Fibroblast of mammary gland (primary cell): ENCODE data around the gene CCDC137.

Experiments used
- DNase-seq: peaks from one replicate; pipeline ENCODE4 v3.0.0-alpha.2; 2010; ENCODE audit warnings: low read depth
- H3K4me3 ChIP-seq: 2 replicates; pipeline ENCODE4 v1.5.1; 2011; ENCODE audit warnings: low read depth, mild to moderate bottlenecking, low read length, moderate library complexity; ENCODE audit not compliant: control insufficient read depth
- TF ChIP-seq, protein P1 (sequence below): conservative IDR thresholded peaks from 2 replicates; pipeline ENCODE4 v1.5.1; 2011; ENCODE audit warnings: low read depth, low read length, inconsistent platforms; ENCODE audit not compliant: control insufficient read depth, insufficient read depth

CCDC137 gene

DNA sequence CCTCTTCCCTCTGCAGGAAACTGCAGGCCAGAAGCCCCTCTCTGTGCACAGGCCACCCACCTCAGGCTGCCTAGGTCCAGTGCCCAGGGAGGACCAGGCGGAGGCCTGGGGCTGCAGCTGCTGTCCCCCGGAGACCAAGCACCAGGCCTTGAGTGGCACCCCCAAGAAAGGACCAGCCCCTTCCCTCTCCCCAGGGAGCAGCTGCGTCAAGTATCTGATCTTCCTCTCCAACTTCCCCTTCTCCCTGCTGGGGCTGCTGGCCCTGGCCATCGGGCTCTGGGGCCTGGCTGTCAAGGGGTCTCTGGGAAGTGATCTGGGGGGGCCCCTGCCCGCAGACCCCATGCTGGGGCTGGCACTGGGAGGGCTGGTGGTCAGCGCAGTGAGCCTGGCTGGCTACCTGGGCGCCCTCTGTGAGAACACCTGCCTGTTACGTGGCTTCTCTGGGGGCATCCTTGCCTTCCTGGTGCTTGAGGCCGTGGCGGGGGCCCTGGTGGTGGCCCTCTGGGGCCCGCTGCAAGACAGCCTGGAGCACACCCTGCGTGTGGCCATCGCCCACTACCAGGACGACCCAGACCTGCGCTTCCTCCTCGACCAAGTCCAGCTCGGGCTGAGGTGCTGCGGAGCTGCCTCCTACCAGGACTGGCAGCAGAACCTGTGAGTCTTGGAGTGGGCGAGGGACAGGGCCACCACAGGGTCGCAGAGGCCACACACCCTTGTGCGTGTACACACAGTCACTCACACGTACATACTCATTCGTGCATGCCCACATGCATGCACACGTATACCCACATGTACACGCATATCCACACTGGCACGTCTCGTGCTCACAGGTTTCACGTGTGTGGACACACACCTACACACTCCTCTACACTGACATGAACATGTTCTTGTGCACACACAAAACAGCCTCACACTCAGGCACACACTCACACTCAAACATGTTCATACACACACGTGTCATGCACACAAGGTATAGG, 21.3 kb upstream of the CCDC137 start:
- TF ChIP-seq, protein P1, sequence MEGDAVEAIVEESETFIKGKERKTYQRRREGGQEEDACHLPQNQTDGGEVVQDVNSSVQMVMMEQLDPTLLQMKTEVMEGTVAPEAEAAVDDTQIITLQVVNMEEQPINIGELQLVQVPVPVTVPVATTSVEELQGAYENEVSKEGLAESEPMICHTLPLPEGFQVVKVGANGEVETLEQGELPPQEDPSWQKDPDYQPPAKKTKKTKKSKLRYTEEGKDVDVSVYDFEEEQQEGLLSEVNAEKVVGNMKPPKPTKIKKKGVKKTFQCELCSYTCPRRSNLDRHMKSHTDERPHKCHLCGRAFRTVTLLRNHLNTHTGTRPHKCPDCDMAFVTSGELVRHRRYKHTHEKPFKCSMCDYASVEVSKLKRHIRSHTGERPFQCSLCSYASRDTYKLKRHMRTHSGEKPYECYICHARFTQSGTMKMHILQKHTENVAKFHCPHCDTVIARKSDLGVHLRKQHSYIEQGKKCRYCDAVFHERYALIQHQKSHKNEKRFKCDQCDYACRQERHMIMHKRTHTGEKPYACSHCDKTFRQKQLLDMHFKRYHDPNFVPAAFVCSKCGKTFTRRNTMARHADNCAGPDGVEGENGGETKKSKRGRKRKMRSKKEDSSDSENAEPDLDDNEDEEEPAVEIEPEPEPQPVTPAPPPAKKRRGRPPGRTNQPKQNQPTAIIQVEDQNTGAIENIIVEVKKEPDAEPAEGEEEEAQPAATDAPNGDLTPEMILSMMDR: no peak
- no peak overlapping the region for H3K4me3 ChIP-seq
- DNase-seq: no peak

DNA sequence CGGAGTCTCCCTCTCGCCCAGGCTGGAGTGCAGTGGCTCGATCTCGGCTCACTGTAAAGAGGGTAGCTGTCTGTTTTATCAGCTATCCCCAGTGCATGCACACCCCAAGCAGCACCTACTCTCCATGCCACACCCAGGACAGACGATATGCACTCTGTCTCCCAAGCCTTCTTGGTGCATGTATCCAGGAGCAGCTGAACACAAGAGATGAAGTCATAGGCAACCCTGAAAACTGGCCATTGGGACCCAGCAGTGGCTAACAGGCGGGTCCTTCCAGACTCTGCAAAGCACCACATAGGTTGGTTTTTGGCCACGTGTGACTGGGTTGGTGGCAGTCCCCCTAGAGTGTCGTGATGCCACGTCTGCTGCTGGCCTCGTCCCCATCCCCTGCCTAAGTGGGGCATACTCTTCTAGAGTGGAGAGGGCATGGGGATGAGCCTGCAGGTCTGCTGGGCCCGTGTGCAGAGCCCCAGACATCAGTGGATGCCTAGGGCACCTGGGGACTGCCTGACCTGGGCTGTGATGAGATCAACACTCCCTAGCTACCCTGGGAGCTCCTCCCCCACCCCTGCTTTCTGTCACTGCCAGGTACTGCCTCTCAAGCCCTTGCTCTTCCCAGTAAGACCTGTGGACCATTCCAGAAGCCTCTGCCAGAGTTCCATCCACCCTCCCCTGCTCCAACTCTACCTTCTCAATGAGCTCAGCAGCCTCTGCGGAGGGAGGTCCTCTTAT, 19.5 kb upstream of the CCDC137 start:
- no peak overlapping the region for H3K4me3 ChIP-seq
- TF ChIP-seq, protein P1: no peak

DNA sequence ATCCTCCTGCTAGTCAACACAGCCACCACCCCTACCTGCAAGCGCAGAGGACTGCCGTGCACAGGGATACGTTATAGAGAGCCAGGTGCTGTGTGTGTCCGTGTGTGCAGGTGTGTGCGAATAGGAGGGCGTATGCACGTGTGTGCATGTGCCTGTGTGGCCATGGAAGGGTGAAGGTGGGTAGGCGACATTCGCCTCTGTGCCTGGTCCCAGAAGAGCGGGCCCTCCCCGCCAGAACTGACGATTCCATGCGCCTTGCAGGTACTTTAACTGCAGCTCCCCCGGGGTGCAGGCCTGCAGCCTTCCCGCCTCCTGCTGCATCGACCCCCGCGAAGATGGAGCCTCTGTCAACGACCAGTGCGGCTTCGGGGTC, 18.9 kb upstream of the CCDC137 start:
- H3K4me3 ChIP-seq: no peak overlapping the region
- no peak for DNase-seq
- TF ChIP-seq, protein P1: no peak

More for the DNA sequence above, 19.5 kb upstream of the CCDC137 start:
- no peak for DNase-seq

DNA sequence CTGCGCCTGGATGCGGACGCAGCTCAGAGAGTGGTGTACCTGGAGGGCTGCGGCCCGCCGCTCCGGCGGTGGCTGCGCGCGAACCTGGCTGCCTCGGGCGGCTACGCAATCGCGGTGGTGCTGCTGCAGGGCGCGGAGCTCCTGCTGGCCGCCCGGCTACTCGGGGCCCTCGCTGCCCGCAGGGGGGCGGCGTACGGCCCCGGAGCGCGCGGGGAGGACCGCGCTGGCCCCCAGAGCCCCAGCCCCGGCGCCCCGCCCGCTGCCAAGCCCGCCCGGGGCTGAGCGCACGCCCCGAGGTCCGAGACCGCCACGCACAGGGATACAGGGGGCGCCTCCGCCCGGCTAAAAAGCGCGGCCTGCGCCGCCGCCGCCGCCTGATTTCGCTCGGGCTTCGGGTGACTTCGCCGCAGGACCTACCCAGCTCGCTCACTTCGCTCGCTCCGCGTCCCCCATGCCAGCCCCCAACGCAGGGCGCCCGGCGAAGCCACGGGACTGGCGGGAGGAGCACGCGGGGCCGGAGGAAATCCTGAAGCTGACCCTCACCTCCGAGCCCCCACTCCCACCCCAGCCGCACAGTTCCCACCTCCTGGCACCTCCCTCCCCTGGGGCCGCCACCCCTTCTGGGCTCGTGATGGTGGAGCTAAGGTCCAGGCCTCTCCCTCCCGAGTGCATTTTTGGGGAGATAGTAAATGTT, 18.4 kb upstream of the CCDC137 start:
- TF ChIP-seq, protein P1: no peak
- H3K4me3 ChIP-seq: no peak overlapping the region
- DNase-seq: no peak

DNA sequence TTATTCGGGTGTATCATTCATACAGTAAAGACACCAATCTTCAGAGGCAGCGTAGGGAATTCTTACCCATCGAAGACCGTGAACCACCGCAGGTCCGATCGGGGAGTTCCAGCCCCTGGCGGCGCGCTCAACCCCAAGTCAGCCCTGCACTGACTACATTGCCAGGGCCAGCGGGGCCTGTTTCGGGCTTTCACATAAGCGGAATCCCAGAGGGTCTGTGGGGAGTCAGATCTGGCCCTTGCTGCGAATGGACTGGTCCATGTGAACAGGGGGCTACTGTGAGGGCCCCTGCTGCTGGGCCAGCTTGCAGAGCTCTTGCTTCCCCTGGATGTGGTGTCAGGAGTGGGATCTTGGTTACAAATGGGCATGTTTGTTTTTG, 17.8 kb upstream of the CCDC137 start:
- TF ChIP-seq, protein P1: no peak
- DNase-seq: no peak
- no peak overlapping the region for H3K4me3 ChIP-seq

DNA sequence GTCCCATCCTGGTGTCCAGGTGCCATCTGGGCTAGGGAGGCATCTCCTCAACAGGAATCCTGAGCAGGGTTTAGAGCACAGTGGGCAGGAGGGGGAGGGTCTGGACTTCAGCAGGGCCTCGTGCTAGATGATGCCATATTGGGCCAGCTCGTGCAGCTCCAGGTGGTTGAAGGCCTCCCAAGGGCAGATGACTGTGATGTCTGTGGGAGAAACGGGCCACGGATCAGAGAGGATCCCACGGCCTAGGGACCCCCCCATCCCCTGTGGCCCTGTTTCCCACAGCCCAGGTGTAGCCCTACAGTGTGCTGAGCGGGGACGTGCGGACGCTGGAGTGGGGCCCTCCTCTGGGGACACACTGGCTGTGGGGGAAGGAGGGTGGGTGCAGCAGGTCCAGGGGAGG, 15.6 kb upstream of the CCDC137 start:
- TF ChIP-seq, protein P1: no peak
- no peak overlapping the region for H3K4me3 ChIP-seq
- no peak for DNase-seq
